WTC11 (cell line): Measurements from ENCODE around the gene VARS1. TPM values are rescaled to one million over a fixed set of nuclear protein-coding genes. Genes with fewer than 3 reads are reported as not detected.
A peak's percentile ranks its signal among the peaks of the same experiment; 100 is the strongest.

ENCODE experiments used
- ATAC-seq: fragments of 200-7000 bp; cut with Tn5 transposase; 2 replicates; pipeline ENCODE4 v1.10.0; 2021; ENCODE audit warnings: mild to moderate bottlenecking, moderate library complexity
- CTCF ChIA-PET: fragments of 300-600 bp; sonication (Branson Sonifier 250); formaldehyde crosslinking; loops from one replicate; lab custom pipeline; 2021; ENCODE audit warnings: antibody characterized with exemption; lab: Charles Lee
- POLR2A ChIA-PET: fragments of 350-600 bp; sonication (Branson Sonifier 250); formaldehyde crosslinking; loops from one replicate; lab custom pipeline; 2021; ENCODE audit warnings: antibody characterized with exemption; lab: Charles Lee
- DNase-seq: peaks from one replicate; pipeline ENCODE4 v3.0.0; 2021; ENCODE audit warnings: low spot score
- H3K27ac Mint-ChIP-seq: 2 replicates; pipeline ENCODE4 v1.8.0; 2021; ENCODE audit warnings: mixed read lengths
- H3K27me3 Mint-ChIP-seq: 2 replicates; pipeline ENCODE4 v1.8.0; 2021; ENCODE audit warnings: low read depth, mild to moderate bottlenecking, moderate library complexity, mixed read lengths
- H3K36me3 Mint-ChIP-seq: 2 replicates; pipeline ENCODE4 v1.8.0; 2021; ENCODE audit warnings: mixed read lengths
- H3K4me1 Mint-ChIP-seq: 2 replicates; pipeline ENCODE4 v1.8.0; 2022; ENCODE audit warnings: mixed read lengths
- H3K4me3 Mint-ChIP-seq: 2 replicates; pipeline ENCODE4 v1.8.0; 2021; ENCODE audit warnings: mild to moderate bottlenecking, moderate library complexity, mixed read lengths
- H3K9me3 Mint-ChIP-seq: 2 replicates; pipeline ENCODE4 v1.8.0; 2021; ENCODE audit warnings: mixed read lengths
- GABPB1 ChIP-seq: sonication (generic); formaldehyde crosslinking; IDR thresholded peaks from 2 replicates; pipeline ENCODE4 v1.8.1; 2023; ENCODE audit warnings: mild to moderate bottlenecking, missing genetic modification reagents
- NR1H2 ChIP-seq: sonication (generic); formaldehyde crosslinking; IDR thresholded peaks from 2 replicates; pipeline ENCODE4 v1.9.0; 2021; ENCODE audit warnings: mild to moderate bottlenecking, moderate library complexity, missing genetic modification reagents
- SP1 ChIP-seq: sonication (generic); formaldehyde crosslinking; conservative IDR thresholded peaks from 2 replicates; pipeline ENCODE4 v1.8.1; 2022; ENCODE audit warnings: missing genetic modification reagents
- TP53 ChIP-seq: sonication (generic); formaldehyde crosslinking; IDR thresholded peaks from 2 replicates; pipeline ENCODE4 v1.8.1; 2023; ENCODE audit warnings: mild to moderate bottlenecking, missing genetic modification reagents
- ZNF317 ChIP-seq: sonication (generic); formaldehyde crosslinking; IDR thresholded peaks from 2 replicates; pipeline ENCODE4 v1.8.1; 2023; ENCODE audit warnings: low read depth, mild to moderate bottlenecking, moderate library complexity, missing genetic modification reagents, borderline replicate concordance
- total RNA-seq: library from RNA; stranded (reverse); gene quantifications from 3 replicates; pipeline ENCODE4 v1.2.3, GENCODE V29; 2021
- TF ChIP-seq, protein P1 (sequence below): sonication (generic); formaldehyde crosslinking; IDR thresholded peaks from 2 replicates; pipeline ENCODE4 v1.8.1; 2023; ENCODE audit warnings: mild to moderate bottlenecking, missing genetic modification reagents
- TF ChIP-seq, protein P2 (sequence below): sonication (generic); formaldehyde crosslinking; IDR thresholded peaks from 2 replicates; pipeline ENCODE4 v1.8.1; 2023; ENCODE audit warnings: mild to moderate bottlenecking, missing genetic modification reagents
- TF ChIP-seq, protein P3 (sequence below): fragments of 200-600 bp; IDR thresholded peaks from 2 replicates; pipeline ENCODE4 v1.8.0; 2022; ENCODE audit warnings: antibody characterized with exemption
- TF ChIP-seq, protein P4 (sequence below): sonication (generic); formaldehyde crosslinking; conservative IDR thresholded peaks from 2 replicates; pipeline ENCODE4 v1.8.1; 2022; ENCODE audit warnings: mild to moderate bottlenecking, missing genetic modification reagents
- TF ChIP-seq, protein P5 (sequence below): sonication (generic); formaldehyde crosslinking; IDR thresholded peaks from 2 replicates; pipeline ENCODE4 v1.8.1; 2022; ENCODE audit warnings: missing genetic modification reagents, borderline replicate concordance
- TF ChIP-seq, protein P6 (sequence below): sonication (generic); formaldehyde crosslinking; IDR thresholded peaks from 2 replicates; pipeline ENCODE4 v1.8.1; 2022; ENCODE audit warnings: mild to moderate bottlenecking, missing genetic modification reagents, moderate library complexity, borderline replicate concordance
- TF ChIP-seq, protein P7 (sequence below): fragments of 250-450 bp; sonication (Bioruptor Pico); IDR thresholded peaks from 2 replicates; pipeline ENCODE4 v1.8.0; 2021; ENCODE audit warnings: mild to moderate bottlenecking

The VARS1 gene
- total RNA-seq, 1 experiment from 2014 or later, result 177 TPM

DNA sequence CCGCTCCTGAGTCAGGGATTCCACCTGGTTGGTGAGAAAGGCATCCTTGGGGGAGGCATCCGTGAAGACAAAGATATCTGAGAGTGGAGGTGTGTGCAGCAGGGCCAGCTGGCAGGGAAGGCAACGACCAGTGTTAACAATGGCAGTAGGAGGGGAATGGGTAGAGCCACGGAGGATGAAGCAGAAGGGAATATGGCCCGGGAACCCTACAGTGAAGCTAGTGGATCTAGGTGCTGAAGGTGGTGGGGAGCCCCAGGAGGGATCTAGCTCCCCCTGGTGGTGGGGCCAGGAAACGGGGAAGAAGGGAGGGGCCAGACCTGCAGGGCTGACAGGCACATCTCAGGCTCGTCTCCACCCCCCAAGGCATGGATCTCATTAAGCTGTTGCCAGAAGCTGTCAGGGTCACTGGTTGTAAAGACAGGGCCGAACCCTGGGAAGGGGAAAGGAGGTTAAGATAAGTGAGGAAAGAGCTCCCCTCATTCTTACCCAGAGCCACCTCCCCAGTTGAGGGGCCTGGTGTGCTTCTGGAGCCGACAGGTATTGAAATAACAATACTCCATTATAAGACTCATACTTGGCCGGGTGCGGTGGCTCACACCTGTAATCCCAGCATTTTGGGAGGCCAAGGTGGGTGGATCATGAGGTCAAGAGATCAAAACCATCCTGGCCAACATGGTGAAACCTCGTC, 25.7 kb downstream of the VARS1 start:
- POLR2A ChIA-PET, result interaction anchor here (0.6 to 1.4 kb wide), 9 partner anchors 30 to 179 kb away, joined by 3 to 7 read pairs (median 4); partner anchors contain the start of genes DDAH2, HSPA1B and MSH5
- Mint-ChIP-seq H3K36me3 (no peaks in the 10 kb centered on the region), H3K27ac (no peak overlapping the region), H3K4me3 (no peak overlapping the region), H3K4me1 (peaks cover 14% of the 10 kb centered on the region), H3K9me3 (no peaks in the 10 kb centered on the region), H3K27me3 (no peaks in the 10 kb centered on the region; the same call in 1 of the 2 replicates)
- peak; percentile 93 for DNase-seq
- TF ChIP-seq, protein P1, sequence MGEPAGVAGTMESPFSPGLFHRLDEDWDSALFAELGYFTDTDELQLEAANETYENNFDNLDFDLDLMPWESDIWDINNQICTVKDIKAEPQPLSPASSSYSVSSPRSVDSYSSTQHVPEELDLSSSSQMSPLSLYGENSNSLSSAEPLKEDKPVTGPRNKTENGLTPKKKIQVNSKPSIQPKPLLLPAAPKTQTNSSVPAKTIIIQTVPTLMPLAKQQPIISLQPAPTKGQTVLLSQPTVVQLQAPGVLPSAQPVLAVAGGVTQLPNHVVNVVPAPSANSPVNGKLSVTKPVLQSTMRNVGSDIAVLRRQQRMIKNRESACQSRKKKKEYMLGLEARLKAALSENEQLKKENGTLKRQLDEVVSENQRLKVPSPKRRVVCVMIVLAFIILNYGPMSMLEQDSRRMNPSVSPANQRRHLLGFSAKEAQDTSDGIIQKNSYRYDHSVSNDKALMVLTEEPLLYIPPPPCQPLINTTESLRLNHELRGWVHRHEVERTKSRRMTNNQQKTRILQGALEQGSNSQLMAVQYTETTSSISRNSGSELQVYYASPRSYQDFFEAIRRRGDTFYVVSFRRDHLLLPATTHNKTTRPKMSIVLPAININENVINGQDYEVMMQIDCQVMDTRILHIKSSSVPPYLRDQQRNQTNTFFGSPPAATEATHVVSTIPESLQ, result no peak
- no peak for TF ChIP-seq TP53 (CRISPR knock-in tag)
- TF ChIP-seq, protein P2, sequence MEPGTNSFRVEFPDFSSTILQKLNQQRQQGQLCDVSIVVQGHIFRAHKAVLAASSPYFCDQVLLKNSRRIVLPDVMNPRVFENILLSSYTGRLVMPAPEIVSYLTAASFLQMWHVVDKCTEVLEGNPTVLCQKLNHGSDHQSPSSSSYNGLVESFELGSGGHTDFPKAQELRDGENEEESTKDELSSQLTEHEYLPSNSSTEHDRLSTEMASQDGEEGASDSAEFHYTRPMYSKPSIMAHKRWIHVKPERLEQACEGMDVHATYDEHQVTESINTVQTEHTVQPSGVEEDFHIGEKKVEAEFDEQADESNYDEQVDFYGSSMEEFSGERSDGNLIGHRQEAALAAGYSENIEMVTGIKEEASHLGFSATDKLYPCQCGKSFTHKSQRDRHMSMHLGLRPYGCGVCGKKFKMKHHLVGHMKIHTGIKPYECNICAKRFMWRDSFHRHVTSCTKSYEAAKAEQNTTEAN (CRISPR knock-in tag), result peak; percentile 64; the same call in 1 of the 2 replicates
- TF ChIP-seq, protein P3, sequence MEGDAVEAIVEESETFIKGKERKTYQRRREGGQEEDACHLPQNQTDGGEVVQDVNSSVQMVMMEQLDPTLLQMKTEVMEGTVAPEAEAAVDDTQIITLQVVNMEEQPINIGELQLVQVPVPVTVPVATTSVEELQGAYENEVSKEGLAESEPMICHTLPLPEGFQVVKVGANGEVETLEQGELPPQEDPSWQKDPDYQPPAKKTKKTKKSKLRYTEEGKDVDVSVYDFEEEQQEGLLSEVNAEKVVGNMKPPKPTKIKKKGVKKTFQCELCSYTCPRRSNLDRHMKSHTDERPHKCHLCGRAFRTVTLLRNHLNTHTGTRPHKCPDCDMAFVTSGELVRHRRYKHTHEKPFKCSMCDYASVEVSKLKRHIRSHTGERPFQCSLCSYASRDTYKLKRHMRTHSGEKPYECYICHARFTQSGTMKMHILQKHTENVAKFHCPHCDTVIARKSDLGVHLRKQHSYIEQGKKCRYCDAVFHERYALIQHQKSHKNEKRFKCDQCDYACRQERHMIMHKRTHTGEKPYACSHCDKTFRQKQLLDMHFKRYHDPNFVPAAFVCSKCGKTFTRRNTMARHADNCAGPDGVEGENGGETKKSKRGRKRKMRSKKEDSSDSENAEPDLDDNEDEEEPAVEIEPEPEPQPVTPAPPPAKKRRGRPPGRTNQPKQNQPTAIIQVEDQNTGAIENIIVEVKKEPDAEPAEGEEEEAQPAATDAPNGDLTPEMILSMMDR, result peak; percentile 90
- TF ChIP-seq, protein P4, sequence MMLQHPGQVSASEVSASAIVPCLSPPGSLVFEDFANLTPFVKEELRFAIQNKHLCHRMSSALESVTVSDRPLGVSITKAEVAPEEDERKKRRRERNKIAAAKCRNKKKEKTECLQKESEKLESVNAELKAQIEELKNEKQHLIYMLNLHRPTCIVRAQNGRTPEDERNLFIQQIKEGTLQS (CRISPR knock-in tag), result no peak
- peak; percentile 57; the same call in 1 of the 2 replicates for TF ChIP-seq GABPB1 (CRISPR knock-in tag)
- TF ChIP-seq NR1H2 (CRISPR knock-in tag), result no peak
- peak; percentile 65 for TF ChIP-seq SP1 (CRISPR knock-in tag)
- TF ChIP-seq, protein P5, sequence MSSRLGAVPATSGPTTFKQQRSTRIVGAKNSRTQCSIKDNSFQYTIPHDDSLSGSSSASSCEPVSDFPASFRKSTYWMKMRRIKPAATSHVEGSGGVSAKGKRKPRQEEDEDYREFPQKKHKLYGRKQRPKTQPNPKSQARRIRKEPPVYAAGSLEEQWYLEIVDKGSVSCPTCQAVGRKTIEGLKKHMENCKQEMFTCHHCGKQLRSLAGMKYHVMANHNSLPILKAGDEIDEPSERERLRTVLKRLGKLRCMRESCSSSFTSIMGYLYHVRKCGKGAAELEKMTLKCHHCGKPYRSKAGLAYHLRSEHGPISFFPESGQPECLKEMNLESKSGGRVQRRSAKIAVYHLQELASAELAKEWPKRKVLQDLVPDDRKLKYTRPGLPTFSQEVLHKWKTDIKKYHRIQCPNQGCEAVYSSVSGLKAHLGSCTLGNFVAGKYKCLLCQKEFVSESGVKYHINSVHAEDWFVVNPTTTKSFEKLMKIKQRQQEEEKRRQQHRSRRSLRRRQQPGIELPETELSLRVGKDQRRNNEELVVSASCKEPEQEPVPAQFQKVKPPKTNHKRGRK (CRISPR knock-in tag), result no peak
- TF ChIP-seq, protein P6, sequence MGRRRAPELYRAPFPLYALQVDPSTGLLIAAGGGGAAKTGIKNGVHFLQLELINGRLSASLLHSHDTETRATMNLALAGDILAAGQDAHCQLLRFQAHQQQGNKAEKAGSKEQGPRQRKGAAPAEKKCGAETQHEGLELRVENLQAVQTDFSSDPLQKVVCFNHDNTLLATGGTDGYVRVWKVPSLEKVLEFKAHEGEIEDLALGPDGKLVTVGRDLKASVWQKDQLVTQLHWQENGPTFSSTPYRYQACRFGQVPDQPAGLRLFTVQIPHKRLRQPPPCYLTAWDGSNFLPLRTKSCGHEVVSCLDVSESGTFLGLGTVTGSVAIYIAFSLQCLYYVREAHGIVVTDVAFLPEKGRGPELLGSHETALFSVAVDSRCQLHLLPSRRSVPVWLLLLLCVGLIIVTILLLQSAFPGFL (CRISPR knock-in tag), result no peak
- TF ChIP-seq, protein P7, sequence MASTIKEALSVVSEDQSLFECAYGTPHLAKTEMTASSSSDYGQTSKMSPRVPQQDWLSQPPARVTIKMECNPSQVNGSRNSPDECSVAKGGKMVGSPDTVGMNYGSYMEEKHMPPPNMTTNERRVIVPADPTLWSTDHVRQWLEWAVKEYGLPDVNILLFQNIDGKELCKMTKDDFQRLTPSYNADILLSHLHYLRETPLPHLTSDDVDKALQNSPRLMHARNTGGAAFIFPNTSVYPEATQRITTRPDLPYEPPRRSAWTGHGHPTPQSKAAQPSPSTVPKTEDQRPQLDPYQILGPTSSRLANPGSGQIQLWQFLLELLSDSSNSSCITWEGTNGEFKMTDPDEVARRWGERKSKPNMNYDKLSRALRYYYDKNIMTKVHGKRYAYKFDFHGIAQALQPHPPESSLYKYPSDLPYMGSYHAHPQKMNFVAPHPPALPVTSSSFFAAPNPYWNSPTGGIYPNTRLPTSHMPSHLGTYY (CRISPR knock-in tag), result 0 out of 2 replicates have a peak, but pooled peaks have one; percentile 38
- TF ChIP-seq ZNF317 (CRISPR knock-in tag), result no peak
- CTCF ChIA-PET, result interaction anchor here (0.5 to 2.6 kb wide), 63 partner anchors 8 to 865 kb away, joined by 3 to 66 read pairs (median 5); partner anchors contain the start of genes ABHD16A, ATP6V1G2, BAG6 and C6orf47
- peak; percentile 66 for ATAC-seq
